HepG2 (cell line): ENCODE data around the gene APBB3. TPM values are rescaled to one million over a fixed set of nuclear protein-coding genes. Genes with fewer than 3 reads are reported as not detected.

Experiments
- AKAP8 ChIP-seq: sonication (generic); formaldehyde crosslinking; IDR thresholded peaks from 2 replicates; pipeline ENCODE4 v1.5.1; 2020; ENCODE audit warnings: mild to moderate bottlenecking, missing genetic modification reagents
- BRD4 ChIP-seq: sonication (generic); formaldehyde crosslinking; IDR thresholded peaks from 2 replicates; pipeline ENCODE4 v1.4.0; 2020; ENCODE audit warnings: missing genetic modification reagents
- FOXK2 ChIP-seq: fragments of 450-650 bp; IDR thresholded peaks from 2 replicates; pipeline ENCODE4 v1.6.1; 2016
- HHEX ChIP-seq: IDR thresholded peaks from 2 replicates; pipeline ENCODE4 v1.6.1; 2016; ENCODE audit warnings: control low read depth
- NBN ChIP-seq: fragments of 450-650 bp; conservative IDR thresholded peaks from 2 replicates; pipeline ENCODE4 v1.6.1; 2017
- NCOA5 ChIP-seq: sonication (generic); formaldehyde crosslinking; IDR thresholded peaks from 2 replicates; pipeline ENCODE4 v1.4.0; 2020; ENCODE audit warnings: missing genetic modification reagents
- NFYC ChIP-seq: IDR thresholded peaks from 2 replicates; pipeline ENCODE4 v1.6.1; 2016; ENCODE audit warnings: missing genetic modification reagents, missing compliant biosample characterization
- NR2C2 ChIP-seq: sonication (generic); formaldehyde crosslinking; IDR thresholded peaks from 2 replicates; pipeline ENCODE4 v1.4.0; 2020; ENCODE audit warnings: missing genetic modification reagents, mild to moderate bottlenecking, moderate library complexity, borderline replicate concordance
- PHF8 ChIP-seq: sonication (generic); formaldehyde crosslinking; IDR thresholded peaks from 2 replicates; pipeline ENCODE4 v1.5.0; 2020; ENCODE audit warnings: missing genetic modification reagents
- RARA ChIP-seq: IDR thresholded peaks from 2 replicates; pipeline ENCODE4 v1.6.1; 2016; ENCODE audit warnings: missing genetic modification reagents, missing compliant biosample characterization
- RBM22 ChIP-seq: fragments of 200-400 bp; formaldehyde crosslinking; optimal IDR thresholded peaks from 2 replicates; pipeline ENCODE3; 2017; ENCODE audit warnings: mild to moderate bottlenecking, low read length, moderate library complexity
- SRF ChIP-seq: IDR thresholded peaks from 2 replicates; pipeline ENCODE4 v1.6.1; 2011; ENCODE audit warnings: mild to moderate bottlenecking, low read depth, low read length, moderate library complexity
- TBX2 ChIP-seq: sonication (generic); formaldehyde crosslinking; IDR thresholded peaks from 2 replicates; pipeline ENCODE4 v1.5.0; 2020; ENCODE audit warnings: missing genetic modification reagents, mild to moderate bottlenecking, borderline replicate concordance
- TEAD2 ChIP-seq: sonication (generic); formaldehyde crosslinking; IDR thresholded peaks from 2 replicates; pipeline ENCODE4 v1.9.0; 2021; ENCODE audit warnings: missing genetic modification reagents
- ZNF367 ChIP-seq: sonication (generic); formaldehyde crosslinking; IDR thresholded peaks from 2 replicates; pipeline ENCODE4 v1.4.0; 2020; ENCODE audit warnings: missing genetic modification reagents, borderline replicate concordance
- ZNF749 ChIP-seq: sonication (generic); formaldehyde crosslinking; IDR thresholded peaks from 2 replicates; pipeline ENCODE4 v1.8.0; 2022; ENCODE audit warnings: mild to moderate bottlenecking, missing genetic modification reagents, moderate library complexity, borderline replicate concordance
- polyA plus RNA-seq, 8 experiments: library from polyadenylated mRNA; depleted of rRNA in 3 of 8; stranded (reverse) in 7 of 8; unstranded in 1 of 8; fragments of >200 nt; fragmentation: Illumina TruSeq in 4 of 8; extraction: Trizol in 4 of 8; gene quantifications; 2 replicates each; pipeline versions ENCODE4 v1.2.1 to v1.2.3, GENCODE V29; 2011 to 2016; ENCODE audit warnings: low read depth in 4 of 8, missing spikeins in 1 of 8, mixed read lengths in 1 of 8; ENCODE audit not compliant: insufficient read depth in 1 of 8
- total RNA-seq, 5 experiments: library from RNA; depleted of rRNA; stranded (reverse); fragments of >200 nt; fragmentation: Illumina TruSeq; extraction: Trizol; gene quantifications; 2 replicates each; pipeline ENCODE4 v1.2.3, GENCODE V29; 2016; ENCODE audit warnings: low read depth in 1 of 5
- TF ChIP-seq, protein P1 (sequence below): sonication (generic); formaldehyde crosslinking; IDR thresholded peaks from 2 replicates; pipeline ENCODE4 v1.4.0; 2020; ENCODE audit warnings: mild to moderate bottlenecking, missing genetic modification reagents, borderline replicate concordance
- TF ChIP-seq, protein P2 (sequence below): sonication (generic); formaldehyde crosslinking; IDR thresholded peaks from 2 replicates; pipeline ENCODE4 v1.5.0; 2020; ENCODE audit warnings: missing genetic modification reagents, mild to moderate bottlenecking, borderline replicate concordance
- TF ChIP-seq, protein P3 (sequence below): sonication (generic); formaldehyde crosslinking; IDR thresholded peaks from 2 replicates; pipeline ENCODE4 v1.4.0; 2020; ENCODE audit warnings: mild to moderate bottlenecking, missing genetic modification reagents
- TF ChIP-seq, protein P4 (sequence below): IDR thresholded peaks from 2 replicates; pipeline ENCODE4 v1.6.1; 2016; ENCODE audit warnings: mild to moderate bottlenecking
- TF ChIP-seq, protein P5 (sequence below): sonication (generic); formaldehyde crosslinking; conservative IDR thresholded peaks from 2 replicates; pipeline ENCODE4 v1.8.0; 2022; ENCODE audit warnings: missing genetic modification reagents

APBB3 gene
- total and polyA plus RNA-seq, 2 of the 13 experiments (the other 11 are each of a cell fraction or from before 2014, with no cell fraction given), result 0.38 to 0.78 TPM

DNA sequence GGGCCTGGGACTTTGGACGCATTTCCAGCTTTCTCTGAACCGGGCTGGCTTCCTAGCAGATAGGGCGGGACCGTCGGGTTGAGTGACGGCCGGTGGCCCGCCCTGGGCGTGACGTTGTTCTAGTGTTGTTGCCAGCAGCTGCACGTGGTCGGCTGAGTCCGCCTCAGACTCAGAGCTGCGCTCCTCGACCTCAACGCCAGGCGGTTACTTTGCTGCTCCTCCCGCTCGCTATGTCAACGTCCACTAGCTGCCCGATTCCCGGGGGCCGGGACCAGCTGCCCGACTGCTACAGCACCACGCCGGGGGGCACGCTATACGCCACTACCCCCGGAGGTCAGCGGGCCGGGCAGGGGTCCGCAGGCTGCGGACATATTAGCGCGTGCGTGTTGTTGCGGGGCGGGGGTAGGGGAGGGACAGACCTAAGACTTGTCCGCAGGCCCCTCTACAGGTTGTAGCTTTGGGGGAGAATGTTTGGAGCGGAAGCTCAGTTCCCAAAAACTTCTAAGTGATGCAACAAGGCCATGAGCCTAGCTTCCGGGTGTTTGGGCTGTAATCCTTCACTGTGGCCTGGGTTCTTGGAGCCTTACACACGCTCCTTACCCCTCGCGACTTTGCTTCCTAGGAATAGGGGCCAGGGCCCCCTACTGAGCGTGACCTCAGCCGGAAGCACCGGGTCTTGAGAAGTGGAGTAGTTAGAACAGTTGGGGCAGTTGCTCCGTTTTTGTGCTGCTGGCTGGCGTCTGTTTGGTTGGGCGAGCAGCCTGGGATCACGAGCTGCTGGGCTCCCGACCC, 16.7 kb downstream of the APBB3 start, which contains the start of gene EIF4EBP3 (continued):
- TF ChIP-seq HHEX (CRISPR knock-in tag) (no peak), ZNF367 (no peak), TBX2 (CRISPR knock-in tag) (peak; percentile 60), AKAP8 (CRISPR knock-in tag) (no peak), ZNF749 (no peak), RBM22 (peak; percentile 83), NBN (no peak), FOXK2 (peak; percentile 98), RARA (CRISPR knock-in tag) (peak; percentile 40; the same call in 1 of the 2 replicates), BRD4 (no peak), NFYC (CRISPR knock-in tag) (peak; percentile 29; the same call in 1 of the 2 replicates), NCOA5 (no peak), PHF8 (CRISPR knock-in tag) (peak; percentile 11; the same call in 1 of the 2 replicates), TEAD2 (no peak), SRF (no peak), NR2C2 (CRISPR knock-in tag) (no peak)
- TF ChIP-seq, protein P1, sequence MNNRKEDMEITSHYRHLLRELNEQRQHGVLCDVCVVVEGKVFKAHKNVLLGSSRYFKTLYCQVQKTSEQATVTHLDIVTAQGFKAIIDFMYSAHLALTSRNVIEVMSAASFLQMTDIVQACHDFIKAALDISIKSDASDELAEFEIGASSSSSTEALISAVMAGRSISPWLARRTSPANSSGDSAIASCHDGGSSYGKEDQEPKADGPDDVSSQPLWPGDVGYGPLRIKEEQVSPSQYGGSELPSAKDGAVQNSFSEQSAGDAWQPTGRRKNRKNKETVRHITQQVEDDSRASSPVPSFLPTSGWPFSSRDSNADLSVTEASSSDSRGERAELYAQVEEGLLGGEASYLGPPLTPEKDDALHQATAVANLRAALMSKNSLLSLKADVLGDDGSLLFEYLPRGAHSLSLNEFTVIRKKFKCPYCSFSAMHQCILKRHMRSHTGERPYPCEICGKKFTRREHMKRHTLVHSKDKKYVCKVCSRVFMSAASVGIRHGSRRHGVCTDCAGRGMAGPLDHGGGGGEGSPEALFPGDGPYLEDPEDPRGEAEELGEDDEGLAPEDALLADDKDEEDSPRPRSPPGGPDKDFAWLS (CRISPR knock-in tag), result no peak
- TF ChIP-seq, protein P2, sequence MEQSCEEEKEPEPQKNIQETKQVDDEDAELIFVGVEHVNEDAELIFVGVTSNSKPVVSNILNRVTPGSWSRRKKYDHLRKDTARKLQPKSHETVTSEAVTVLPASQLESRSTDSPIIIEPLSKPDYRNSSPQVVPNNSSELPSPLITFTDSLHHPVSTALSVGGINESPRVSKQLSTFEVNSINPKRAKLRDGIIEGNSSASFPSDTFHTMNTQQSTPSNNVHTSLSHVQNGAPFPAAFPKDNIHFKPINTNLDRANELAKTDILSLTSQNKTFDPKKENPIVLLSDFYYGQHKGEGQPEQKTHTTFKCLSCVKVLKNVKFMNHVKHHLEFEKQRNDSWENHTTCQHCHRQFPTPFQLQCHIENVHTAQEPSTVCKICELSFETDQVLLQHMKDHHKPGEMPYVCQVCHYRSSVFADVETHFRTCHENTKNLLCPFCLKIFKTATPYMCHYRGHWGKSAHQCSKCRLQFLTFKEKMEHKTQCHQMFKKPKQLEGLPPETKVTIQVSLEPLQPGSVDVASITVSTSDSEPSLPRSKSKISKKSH (CRISPR knock-in tag), result 0 out of 2 replicates have a peak, but pooled peaks have one; percentile 19
- TF ChIP-seq, protein P3, sequence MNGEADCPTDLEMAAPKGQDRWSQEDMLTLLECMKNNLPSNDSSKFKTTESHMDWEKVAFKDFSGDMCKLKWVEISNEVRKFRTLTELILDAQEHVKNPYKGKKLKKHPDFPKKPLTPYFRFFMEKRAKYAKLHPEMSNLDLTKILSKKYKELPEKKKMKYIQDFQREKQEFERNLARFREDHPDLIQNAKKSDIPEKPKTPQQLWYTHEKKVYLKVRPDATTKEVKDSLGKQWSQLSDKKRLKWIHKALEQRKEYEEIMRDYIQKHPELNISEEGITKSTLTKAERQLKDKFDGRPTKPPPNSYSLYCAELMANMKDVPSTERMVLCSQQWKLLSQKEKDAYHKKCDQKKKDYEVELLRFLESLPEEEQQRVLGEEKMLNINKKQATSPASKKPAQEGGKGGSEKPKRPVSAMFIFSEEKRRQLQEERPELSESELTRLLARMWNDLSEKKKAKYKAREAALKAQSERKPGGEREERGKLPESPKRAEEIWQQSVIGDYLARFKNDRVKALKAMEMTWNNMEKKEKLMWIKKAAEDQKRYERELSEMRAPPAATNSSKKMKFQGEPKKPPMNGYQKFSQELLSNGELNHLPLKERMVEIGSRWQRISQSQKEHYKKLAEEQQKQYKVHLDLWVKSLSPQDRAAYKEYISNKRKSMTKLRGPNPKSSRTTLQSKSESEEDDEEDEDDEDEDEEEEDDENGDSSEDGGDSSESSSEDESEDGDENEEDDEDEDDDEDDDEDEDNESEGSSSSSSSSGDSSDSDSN (CRISPR knock-in tag), result peak; percentile 60
- TF ChIP-seq, protein P4, sequence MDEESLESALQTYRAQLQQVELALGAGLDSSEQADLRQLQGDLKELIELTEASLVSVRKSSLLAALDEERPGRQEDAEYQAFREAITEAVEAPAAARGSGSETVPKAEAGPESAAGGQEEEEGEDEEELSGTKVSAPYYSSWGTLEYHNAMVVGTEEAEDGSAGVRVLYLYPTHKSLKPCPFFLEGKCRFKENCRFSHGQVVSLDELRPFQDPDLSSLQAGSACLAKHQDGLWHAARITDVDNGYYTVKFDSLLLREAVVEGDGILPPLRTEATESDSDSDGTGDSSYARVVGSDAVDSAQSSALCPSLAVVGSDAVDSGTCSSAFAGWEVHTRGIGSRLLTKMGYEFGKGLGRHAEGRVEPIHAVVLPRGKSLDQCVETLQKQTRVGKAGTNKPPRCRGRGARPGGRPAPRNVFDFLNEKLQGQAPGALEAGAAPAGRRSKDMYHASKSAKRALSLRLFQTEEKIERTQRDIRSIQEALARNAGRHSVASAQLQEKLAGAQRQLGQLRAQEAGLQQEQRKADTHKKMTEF (CRISPR knock-in tag), result peak; percentile 85
- TF ChIP-seq, protein P5, sequence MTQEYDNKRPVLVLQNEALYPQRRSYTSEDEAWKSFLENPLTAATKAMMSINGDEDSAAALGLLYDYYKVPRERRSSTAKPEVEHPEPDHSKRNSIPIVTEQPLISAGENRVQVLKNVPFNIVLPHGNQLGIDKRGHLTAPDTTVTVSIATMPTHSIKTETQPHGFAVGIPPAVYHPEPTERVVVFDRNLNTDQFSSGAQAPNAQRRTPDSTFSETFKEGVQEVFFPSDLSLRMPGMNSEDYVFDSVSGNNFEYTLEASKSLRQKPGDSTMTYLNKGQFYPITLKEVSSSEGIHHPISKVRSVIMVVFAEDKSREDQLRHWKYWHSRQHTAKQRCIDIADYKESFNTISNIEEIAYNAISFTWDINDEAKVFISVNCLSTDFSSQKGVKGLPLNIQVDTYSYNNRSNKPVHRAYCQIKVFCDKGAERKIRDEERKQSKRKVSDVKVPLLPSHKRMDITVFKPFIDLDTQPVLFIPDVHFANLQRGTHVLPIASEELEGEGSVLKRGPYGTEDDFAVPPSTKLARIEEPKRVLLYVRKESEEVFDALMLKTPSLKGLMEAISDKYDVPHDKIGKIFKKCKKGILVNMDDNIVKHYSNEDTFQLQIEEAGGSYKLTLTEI, result no peak
